Esophagus squamous epithelium (tissue), 4 donors: ENCODE data around the gene HMX2.

Source experiments
- CTCF ChIP-seq, 6 experiments: fragments of 450-650 bp in 4 of 6; fragments of 200-600 bp in 2 of 6; sonication (generic) in 2 of 6; IDR thresholded peaks; one replicate each; pipeline ENCODE4 v1.5.1; 2016 to 2019; ENCODE audit warnings: antibody characterized with exemption in 6 of 6, mild to moderate bottlenecking in 4 of 6, moderate library complexity in 4 of 6
- POLR2A ChIP-seq, 4 donors: fragments of 450-650 bp; IDR thresholded peaks; one replicate each; pipeline ENCODE4 v1.6.1; 2017; ENCODE audit warnings: antibody characterized with exemption in 4 of 4, mild to moderate bottlenecking in 4 of 4, moderate library complexity in 3 of 4

GRCh38 chr10:123154711-123155505 lies 7.0 kb downstream of the HMX2 start:
- TF ChIP-seq CTCF (IDR thresholded peaks at IDR 0.05) (no peak), POLR2A (IDR thresholded peaks at IDR 0.05) (no peak)
